A673 (cell line): ENCODE results near the gene PLPP1. TPM values are rescaled to one million over a fixed set of nuclear protein-coding genes. Genes with fewer than 3 reads are reported as not detected.

Experiments
- BruUV-seq: library from RNA; stranded (reverse); fragments of 400-500 nt; replicated peaks from 2 replicates; lab custom pipeline; 2021; lab: Mats Ljungman, UMichigan
- CTCF ChIA-PET: fragments of 300-600 bp; sonication (Branson Sonifier 250); formaldehyde crosslinking; loops from one replicate; lab custom pipeline; 2022; ENCODE audit warnings: antibody characterized with exemption; lab: Charles Lee
- POLR2A ChIA-PET: fragments of 300-600 bp; sonication (Branson Sonifier 250); formaldehyde crosslinking; loops from one replicate; lab custom pipeline; 2022; ENCODE audit warnings: antibody characterized with exemption; ENCODE audit not compliant: low non-redundant PET; lab: Charles Lee
- DNase-seq: peaks from one replicate; pipeline ENCODE4 v3.0.0-alpha.2; 2015; ENCODE audit warnings: low spot score
- H3K27ac ChIP-seq: fragments of 200-600 bp; sonication (generic); 2 replicates; pipeline ENCODE4 v1.5.1; 2016; ENCODE audit warnings: mixed run types, low read depth, mild to moderate bottlenecking, mixed read lengths, antibody characterized with exemption, low read length; ENCODE audit not compliant: poor library complexity, severe bottlenecking
- H3K27me3 ChIP-seq: fragments of 200-600 bp; sonication (generic); replicated peaks from 2 replicates; pipeline ENCODE4 v1.6.1; 2017; ENCODE audit warnings: mixed run types, low read depth, mild to moderate bottlenecking, mixed read lengths, antibody characterized with exemption, low read length; ENCODE audit not compliant: insufficient read depth, poor library complexity
- H3K36me3 ChIP-seq: fragments of 200-600 bp; sonication (generic); 2 replicates; pipeline ENCODE4 v1.6.1; 2016; ENCODE audit warnings: mixed run types, mild to moderate bottlenecking, mixed read lengths, antibody characterized with exemption, low read length; ENCODE audit not compliant: insufficient read depth, poor library complexity, severe bottlenecking
- H3K4me1 ChIP-seq: fragments of 200-600 bp; sonication (generic); 2 replicates; pipeline ENCODE4 v1.6.1; 2017; ENCODE audit warnings: mixed run types, mild to moderate bottlenecking, mixed read lengths, antibody characterized with exemption, low read length; ENCODE audit not compliant: insufficient read depth, poor library complexity, severe bottlenecking
- H3K4me3 ChIP-seq: fragments of 200-600 bp; sonication (generic); 2 replicates; pipeline ENCODE4 v1.5.1; 2016; ENCODE audit warnings: low read depth, mixed run types, mild to moderate bottlenecking, mixed read lengths, low read length; ENCODE audit not compliant: poor library complexity, severe bottlenecking
- H3K9me3 ChIP-seq: fragments of 200-600 bp; sonication (generic); 2 replicates; pipeline ENCODE4 v1.6.1; 2016; ENCODE audit warnings: mixed run types, low read depth, mild to moderate bottlenecking, mixed read lengths, antibody characterized with exemption, low read length; ENCODE audit not compliant: poor library complexity, severe bottlenecking
- CTCF ChIP-seq: fragments of 300-800, 200-600 bp; sonication (generic); conservative IDR thresholded peaks from 2 replicates; pipeline ENCODE4 v1.5.1; 2017; ENCODE audit warnings: low read depth, mild to moderate bottlenecking, antibody characterized with exemption, low read length, moderate library complexity, mixed read lengths
- EZH2 ChIP-seq: fragments of 200-600 bp; sonication (generic); IDR thresholded peaks from 2 replicates; pipeline ENCODE4 v1.6.1; 2017; ENCODE audit warnings: borderline replicate concordance, low read depth, mild to moderate bottlenecking, mixed read lengths, antibody characterized with exemption, low read length; ENCODE audit not compliant: poor library complexity, severe bottlenecking
- intact Hi-C: fragments of 100-400 bp; cut with micrococcal nuclease; formaldehyde crosslinking; loops from one replicate; pipeline ENCODE4 v1.10.0; 2022; ENCODE audit not compliant: unreplicated experiment
- total RNA-seq: library from RNA; stranded (reverse); gene quantifications from 2 replicates; pipeline ENCODE4 v1.2.3, GENCODE V29; 2021

PLPP1 gene
- total RNA-seq, 1 experiment from 2014 or later = 6.7 TPM

- POLR2A ChIA-PET = no interaction called here
- no peak for DNase-seq
- CTCF ChIA-PET = no interaction called here
- no peaks in the 10 kb centered on the region for H3K27me3 ChIP-seq
- H3K9me3 ChIP-seq = no peaks in the 10 kb centered on the region
- no peak overlapping the region for H3K4me3 ChIP-seq
- no peaks in the 10 kb centered on the region for H3K36me3 ChIP-seq
- no peaks in the 10 kb centered on the region for H3K4me1 ChIP-seq
- BruUV-seq = no TSS peak
- intact Hi-C loops = no loop called here
- no peak for TF ChIP-seq EZH2
- TF ChIP-seq CTCF = no peak
- no peak overlapping the region for H3K27ac ChIP-seq
These were observed 78.4 kb downstream of the PLPP1 start for GRCh38 chr5:55456216-55456895.

- BruUV-seq = no TSS peak
- intact Hi-C loops = no loop called here
- Histone ChIP-seq H3K9me3 (no peaks in the 10 kb centered on the region), H3K4me1 (no peaks in the 10 kb centered on the region), H3K36me3 (no peaks in the 10 kb centered on the region), H3K27ac (no peak overlapping the region), H3K27me3 (no peaks in the 10 kb centered on the region), H3K4me3 (no peak overlapping the region)
- DNase-seq = no peak
- CTCF ChIA-PET = no interaction called here
- TF ChIP-seq CTCF = no peak
- TF ChIP-seq EZH2 = no peak
- POLR2A ChIA-PET = no interaction called here
These were observed 80.5 kb downstream of the PLPP1 start for GRCh38 chr5:55454282-55454681.

GRCh38 chr5:55453211-55453610 lies 81.6 kb downstream of the PLPP1 start:
- ChIA-PET CTCF (no interaction called here), POLR2A (no interaction called here)
- Histone ChIP-seq H3K27ac (no peak overlapping the region), H3K4me3 (no peak overlapping the region), H3K9me3 (no peaks in the 10 kb centered on the region), H3K4me1 (no peaks in the 10 kb centered on the region), H3K36me3 (no peaks in the 10 kb centered on the region), H3K27me3 (no peaks in the 10 kb centered on the region)
- no peak for TF ChIP-seq EZH2
- no peak for TF ChIP-seq CTCF
- BruUV-seq = no TSS peak
- intact Hi-C loops = no loop called here
- no peak for DNase-seq
